Measurements from ENCODE around the gene UNC79.

- TF ChIP-seq CTCF (IDR thresholded peaks at IDR 0.05; ENCODE audit: poor library complexity) (no peak), EZH2 (IDR thresholded peaks at IDR 0.05; ENCODE audit: borderline replicate concordance) (no peak), EZH2phosphoT487 (IDR thresholded peaks at IDR 0.05; ENCODE audit: low read depth, severe bottlenecking, unreplicated experiment) (no peak)
Observed at GRCh38 chr14:93742761-93743160, 312.0 kb downstream of the UNC79 start.
